ENCODE results near the gene TSPAN31.
A peak's percentile ranks its signal among the peaks of the same experiment; 100 is the strongest.
"Not testable (repeated sequence)": the region's sequence is repeated elsewhere in the genome, so short reads cannot be mapped to it uniquely, and the experiment has no call there.

TSPAN31 gene

GRCh38 chr12:57744777-57745484 lies at the start of gene TSPAN31:
Gene TSPAN31 (plus strand): TSS chr12:57745039. CDS start chr12:57745155, 116 bp downstream.
- DNase-seq (ENCODE audit: low read depth in 4 of 4, low spot score in 1 of 4): peak; percentile 85 to 94 (median 89)

- no peak for DNase-seq (ENCODE audit: low read depth in 4 of 4, low spot score in 1 of 4)
These were observed 48.9 kb upstream of the TSPAN31 start for GRCh38 chr12:57695770-57696432.

GRCh38 chr12:57697076-57697475 lies 47.8 kb upstream of the TSPAN31 start:
- no peak for DNase-seq (ENCODE audit: low read depth in 4 of 4, low spot score in 1 of 4)

- no peak for DNase-seq (ENCODE audit: low read depth in 4 of 4, low spot score in 1 of 4)
These were observed 46.4 kb upstream of the TSPAN31 start for GRCh38 chr12:57698414-57698813.

- DNase-seq (ENCODE audit: low read depth in 4 of 4, low spot score in 1 of 4): no peak
These were observed 44.5 kb upstream of the TSPAN31 start for GRCh38 chr12:57700317-57700716.

GRCh38 chr12:57707250-57707649 lies 37.6 kb upstream of the TSPAN31 start:
- no peak for DNase-seq (ENCODE audit: low read depth in 4 of 4, low spot score in 1 of 4)

- no peak for DNase-seq (ENCODE audit: low read depth in 4 of 4, low spot score in 1 of 4)
These were observed 36.5 kb upstream of the TSPAN31 start for GRCh38 chr12:57708296-57708695.

GRCh38 chr12:57712701-57713100 lies 32.1 kb upstream of the TSPAN31 start:
- DNase-seq (ENCODE audit: low read depth in 4 of 4, low spot score in 1 of 4): no peak

GRCh38 chr12:57713209-57713608 lies 31.6 kb upstream of the TSPAN31 start:
- DNase-seq (ENCODE audit: low read depth in 4 of 4, low spot score in 1 of 4): no peak

GRCh38 chr12:57715036-57715748 lies 29.6 kb upstream of the TSPAN31 start:
- DNase-seq (ENCODE audit: low read depth in 4 of 4, low spot score in 1 of 4): not testable (repeated sequence)

GRCh38 chr12:57715786-57716185 lies 29.1 kb upstream of the TSPAN31 start:
- no peak for DNase-seq (ENCODE audit: low read depth in 4 of 4, low spot score in 1 of 4)

GRCh38 chr12:57716305-57716704 lies 28.5 kb upstream of the TSPAN31 start:
- DNase-seq (ENCODE audit: low read depth in 4 of 4, low spot score in 1 of 4): no peak

GRCh38 chr12:57717131-57717530 lies 27.7 kb upstream of the TSPAN31 start:
- no peak for DNase-seq (ENCODE audit: low read depth in 4 of 4, low spot score in 1 of 4)

- DNase-seq (ENCODE audit: low read depth in 4 of 4, low spot score in 1 of 4): no peak
These were observed 26.8 kb upstream of the TSPAN31 start for GRCh38 chr12:57717846-57718640.

GRCh38 chr12:57718641-57719528 lies 26.0 kb upstream of the TSPAN31 start:
- no peak for DNase-seq (ENCODE audit: low read depth in 4 of 4, low spot score in 1 of 4)

- no peak for DNase-seq (ENCODE audit: low read depth in 4 of 4, low spot score in 1 of 4)
These were observed 24.8 kb upstream of the TSPAN31 start for GRCh38 chr12:57719777-57720605.

- no peak for DNase-seq (ENCODE audit: low read depth in 4 of 4, low spot score in 1 of 4)
These were observed 23.9 kb upstream of the TSPAN31 start for GRCh38 chr12:57720606-57721595.

Data from stimulated activated CD4-positive, alpha-beta T cell treated with anti-CD3 and anti-CD28 coated beads, Interleukin-1b, Interleukin-23, amount 100 ng/mL, for 24 hours (primary cell).